Stimulated activated CD8-positive, alpha-beta memory T cell treated with anti-CD3 and anti-CD28 coated beads, Interleukin-15, amount 100 ng/mL, for 24 hours (primary cell): Measurements from ENCODE around the gene RTP3.
"Not testable (repeated sequence)": the region's sequence is repeated elsewhere in the genome, so short reads cannot be mapped to it uniquely, and the experiment has no call there.

Source experiments
- DNase-seq: peaks from one replicate; pipeline ENCODE4 v3.0.0-alpha.2; 2020; ENCODE audit warnings: low read depth

RTP3 gene

DNA sequence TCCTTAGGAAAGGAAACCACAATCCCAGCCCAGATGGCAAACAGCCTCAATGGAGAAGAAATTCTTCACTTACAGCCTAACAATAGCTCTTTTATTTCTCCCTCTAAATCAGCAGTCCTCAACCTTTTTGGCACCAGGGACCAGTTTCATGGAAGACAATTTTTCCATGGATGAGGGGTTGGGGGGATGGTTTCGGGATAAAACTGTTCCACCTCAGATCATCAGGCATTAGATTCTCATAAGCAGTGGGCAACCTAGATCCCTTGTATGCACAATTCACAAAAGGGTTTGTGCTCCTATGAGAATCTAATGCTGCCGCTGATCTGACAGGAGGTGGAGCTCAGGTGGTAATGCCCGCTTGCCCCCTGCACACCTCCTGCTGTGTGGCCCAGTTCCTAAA lies 50.8 kb downstream of the RTP3 start:
- DNase-seq: not testable (repeated sequence)

DNA sequence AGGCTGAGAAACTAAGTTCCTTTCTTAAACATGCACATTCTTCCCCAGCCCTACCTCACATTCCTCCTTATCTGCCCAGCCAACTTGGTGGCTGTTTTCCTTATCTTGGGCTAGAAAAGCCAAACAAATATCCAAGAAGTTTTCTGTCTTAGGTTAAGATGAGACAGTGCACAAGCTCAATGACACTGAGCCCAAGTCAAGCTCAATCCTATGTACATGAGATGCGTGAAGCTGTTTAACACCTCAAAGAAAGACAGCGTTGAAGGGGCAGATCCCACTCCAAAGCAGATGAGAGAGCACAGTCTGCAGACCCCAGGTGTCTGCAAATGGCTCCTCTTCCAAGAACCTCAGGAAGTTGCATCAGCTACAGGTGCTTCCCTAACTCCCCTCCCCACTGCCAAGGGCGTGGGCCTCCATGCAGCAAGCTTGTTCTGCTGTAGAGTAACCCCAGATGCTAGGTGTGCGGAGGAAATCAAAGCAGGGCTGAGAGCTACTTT lies 51.7 kb downstream of the RTP3 start:
- DNase-seq: no peak

DNA sequence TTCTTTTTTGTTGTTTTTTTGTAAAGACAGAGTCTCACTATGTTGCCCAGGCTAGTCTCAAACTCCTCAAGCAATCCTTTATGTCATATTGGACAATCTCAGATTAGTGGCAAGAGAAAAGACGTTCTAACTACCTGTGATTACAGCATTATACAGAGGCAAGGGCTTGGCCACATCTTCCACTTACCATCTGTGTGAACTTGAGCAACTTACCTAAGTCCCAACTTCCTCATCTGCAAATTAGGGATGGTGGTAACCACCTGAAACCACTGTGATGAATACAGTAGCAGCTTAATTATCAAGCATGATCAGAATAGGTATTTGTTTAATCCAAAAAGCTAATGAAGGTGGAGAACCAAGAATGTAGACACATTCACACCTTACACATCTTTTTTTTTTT lies 52.2 kb downstream of the RTP3 start:
- DNase-seq: no peak
